GM12878 (cell line): ENCODE measurements around the gene PLB1. TPM values are rescaled to one million over a fixed set of nuclear protein-coding genes. Genes with fewer than 3 reads are reported as not detected.

ENCODE experiments used
- ATAC-seq: fragments of 200-7000 bp; cut with Tn5 transposase; 3 replicates; pipeline ENCODE4 v1.9.1; 2020; ENCODE audit warnings: mild to moderate bottlenecking, moderate library complexity
- BruUV-seq: library from RNA; stranded (reverse); fragments of 400-500 nt; replicated peaks from 2 replicates; lab custom pipeline; 2021; lab: Mats Ljungman, UMichigan
- CTCF ChIA-PET: fragments of 300-600 bp; sonication (Branson Sonifier 250); formaldehyde crosslinking; extraction: SDS; loops from one replicate; lab custom pipeline; 2021; ENCODE audit warnings: inconsistent platforms; lab: Yijun Ruan, JAX
- POLR2A ChIA-PET: fragments of 350-600 bp; formaldehyde crosslinking; extraction: SDS; loops from one replicate; lab custom pipeline; 2021; ENCODE audit warnings: inconsistent platforms; lab: Charles Lee
- RAD21 ChIA-PET: fragments of 300-600 bp; sonication (Branson Sonifier 250); formaldehyde crosslinking; loops from one replicate; lab custom pipeline; 2023; ENCODE audit warnings: antibody characterized with exemption; ENCODE audit not compliant: unreplicated experiment; lab: Charles Lee
- SMC1A ChIA-PET: fragments of 300-600 bp; sonication (Branson Sonifier 250); formaldehyde crosslinking; loops from one replicate; lab custom pipeline; 2023; ENCODE audit not compliant: unreplicated experiment, uncharacterized antibody; lab: Charles Lee
- DNase-seq: peaks from one replicate; pipeline ENCODE4 v3.0.0-alpha.2; 2011; ENCODE audit warnings: low read depth, low spot score
- FAIRE-seq: peaks from 3 replicates; lab custom pipeline; 2011; peaks lifted over from hg19 to GRCh38; lab: Jason Lieb, UNC
- H2AFZ ChIP-seq: 2 replicates; pipeline ENCODE4 v1.6.0; 2011; ENCODE audit warnings: low read depth, low read length, control low read depth; ENCODE audit not compliant: control insufficient read depth
- H3K27ac ChIP-seq: 2 replicates; pipeline ENCODE4 v1.5.1; 2011; ENCODE audit warnings: control low read depth; ENCODE audit not compliant: control insufficient read depth, insufficient read depth
- H3K27me3 ChIP-seq, 2 experiments: replicated peaks in 1 of 2; 2 replicates each; pipeline versions ENCODE4 v1.6.0 to v1.6.1; 2011; ENCODE audit warnings: low read length in 1 of 2; ENCODE audit not compliant: control insufficient read depth in 2 of 2, insufficient read depth in 2 of 2
- H3K36me3 ChIP-seq, 2 experiments: 2 replicates each; pipeline ENCODE4 v1.5.1; 2011; ENCODE audit warnings: low read length in 1 of 2; ENCODE audit not compliant: control insufficient read depth in 2 of 2, insufficient read depth in 2 of 2
- H3K4me1 ChIP-seq: 2 replicates; pipeline ENCODE4 v1.6.1; 2011; ENCODE audit warnings: mild to moderate bottlenecking, low read length, moderate library complexity, mixed read lengths; ENCODE audit not compliant: control insufficient read depth, insufficient read depth
- H3K4me2 ChIP-seq: 2 replicates; pipeline ENCODE4 v1.6.0; 2011; ENCODE audit warnings: control low read depth; ENCODE audit not compliant: control insufficient read depth, insufficient read depth
- H3K4me3 ChIP-seq: fragments of 200-600 bp; sonication (generic); 2 replicates; pipeline ENCODE4 v1.5.1; 2016
- H3K79me2 ChIP-seq: 2 replicates; pipeline ENCODE4 v1.6.0; 2011; ENCODE audit warnings: low read length; ENCODE audit not compliant: control insufficient read depth, insufficient read depth
- H3K9ac ChIP-seq: 2 replicates; pipeline ENCODE4 v1.8.0; 2011; ENCODE audit warnings: low read length, control low read depth, mixed read lengths; ENCODE audit not compliant: control insufficient read depth, insufficient read depth
- H3K9me3 ChIP-seq: replicated peaks from 3 replicates; pipeline ENCODE4 v1.5.1; 2011; ENCODE audit warnings: mild to moderate bottlenecking, low read length; ENCODE audit not compliant: control insufficient read depth, insufficient read depth
- H4K20me1 ChIP-seq: 2 replicates; pipeline ENCODE4 v1.6.0; 2011; ENCODE audit not compliant: control insufficient read depth, insufficient read depth
- ATF2 ChIP-seq: IDR thresholded peaks from 2 replicates; pipeline ENCODE4 v1.6.1; 2012; ENCODE audit warnings: low read length, inconsistent platforms
- BCL3 ChIP-seq: IDR thresholded peaks from 2 replicates; pipeline ENCODE4 v1.6.1; 2011; ENCODE audit warnings: borderline replicate concordance, low read depth, mild to moderate bottlenecking, moderate library complexity, low read length; ENCODE audit not compliant: insufficient read depth, poor library complexity, severe bottlenecking
- BCLAF1 ChIP-seq: fragments of 450-650 bp; IDR thresholded peaks from 2 replicates; pipeline ENCODE4 v1.6.1; 2017; ENCODE audit warnings: antibody characterized with exemption, mild to moderate bottlenecking, moderate library complexity
- CHD2 ChIP-seq: IDR thresholded peaks from 2 replicates; pipeline ENCODE4 v1.6.1; 2011; ENCODE audit warnings: low read depth, low read length, improper control_type of control experiment, borderline replicate concordance
- CREM ChIP-seq: IDR thresholded peaks from 2 replicates; pipeline ENCODE4 v1.6.1; 2014; ENCODE audit warnings: antibody characterized with exemption, low read depth
- E4F1 ChIP-seq: fragments of 450-650 bp; IDR thresholded peaks from 2 replicates; pipeline ENCODE4 v1.6.1; 2018; ENCODE audit warnings: borderline replicate concordance, mild to moderate bottlenecking; ENCODE audit not compliant: partially characterized antibody
- FOXK2 ChIP-seq: fragments of 450-650 bp; IDR thresholded peaks from 2 replicates; pipeline ENCODE4 v1.6.1; 2017; ENCODE audit warnings: mild to moderate bottlenecking, moderate library complexity
- IRF4 ChIP-seq: IDR thresholded peaks from 2 replicates; pipeline ENCODE4 v1.6.1; 2011; ENCODE audit warnings: low read depth, low read length
- JUND ChIP-seq: IDR thresholded peaks from 2 replicates; pipeline ENCODE4 v1.6.1; 2012; ENCODE audit warnings: low read depth, mild to moderate bottlenecking, low read length, improper control_type of control experiment, moderate library complexity
- MTA3 ChIP-seq: IDR thresholded peaks from 2 replicates; pipeline ENCODE4 v1.6.1; 2012; ENCODE audit warnings: low read length, inconsistent platforms, borderline replicate concordance
- PAX5 ChIP-seq: IDR thresholded peaks from 2 replicates; pipeline ENCODE4 v1.6.1; 2011; ENCODE audit warnings: low read depth, low read length, borderline replicate concordance
- RFX5 ChIP-seq: IDR thresholded peaks from 2 replicates; pipeline ENCODE4 v1.6.1; 2011; ENCODE audit warnings: low read depth, low read length, improper control_type of control experiment
- SIX5 ChIP-seq: IDR thresholded peaks from 2 replicates; pipeline ENCODE4 v1.6.1; 2011; ENCODE audit warnings: mild to moderate bottlenecking, low read depth, low read length, moderate library complexity; ENCODE audit not compliant: severe bottlenecking
- SP1 ChIP-seq: IDR thresholded peaks from one replicate; pipeline ENCODE4 v1.6.1; 2011; ENCODE audit warnings: low read depth, low read length
- TAF1 ChIP-seq: IDR thresholded peaks from 2 replicates; pipeline ENCODE4 v1.6.1; 2011; ENCODE audit warnings: mild to moderate bottlenecking, low read depth, low read length, borderline replicate concordance
- WGBS: methylation state at CpG from one replicate; pipeline ENCODE4 v1.1.6; 2016; ENCODE audit warnings: low lambda C conversion rate; ENCODE audit not compliant: insufficient replicate concordance, insufficient coverage; ENCODE audit errors: missing lambda C conversion rate; 5-methylcytosine and 5-hydroxymethylcytosine counted together
- in situ Hi-C: fragments of 300-500 bp; cut with MboI; formaldehyde crosslinking; loops from 9 replicates; pipeline ENCODE4 v1.14.3; 2018; ENCODE audit warnings: mixed read lengths
- intact Hi-C: fragments of 100-400 bp; cut with micrococcal nuclease; formaldehyde crosslinking; loops from one replicate; pipeline ENCODE4 v1.14.2; 2022; ENCODE audit not compliant: unreplicated experiment
- polyA plus RNA-seq, 11 experiments: library from polyadenylated mRNA; depleted of rRNA in 4 of 11; unstranded in 6 of 11; stranded (reverse) in 5 of 11; fragments of >200 nt; fragmentation: Nextera tagmentation in 4 of 11; fragmentation: Illumina TruSeq in 1 of 11; extraction: Ambion mirVana in 4 of 11; extraction: Trizol in 1 of 11; gene quantifications; 1 replicate in 1 of 11; 2 replicates in 10 of 11; pipeline versions ENCODE4 v1.2.1 to v1.2.3, GENCODE V29; 2011 to 2016; ENCODE audit warnings: inconsistent platforms in 2 of 11, missing spikeins in 2 of 11, low read depth in 1 of 11
- total RNA-seq, 4 experiments: library from RNA; depleted of rRNA in 3 of 4; stranded (reverse); fragments of >200 nt in 3 of 4; fragmentation: Illumina TruSeq in 1 of 4; extraction: Trizol in 1 of 4; gene quantifications; 2 replicates each; pipeline versions ENCODE4 v1.2.1 to v1.2.3, GENCODE V29; 2013 to 2021

The PLB1 gene
- total and polyA plus RNA-seq, 10 of the 15 experiments (the other 5 are each of a cell fraction or from before 2014, with no cell fraction given), result 0.03 to 0.49 (median 0.28) TPM

- TF ChIP-seq BCLAF1, result no peak
- TF ChIP-seq SP1, result no peak
- no peak for TF ChIP-seq JUND
- TF ChIP-seq PAX5, result no peak
- TF ChIP-seq ATF2, result no peak
- TF ChIP-seq TAF1, result no peak
- TF ChIP-seq RFX5, result no peak
These were observed 15.3 kb upstream of the PLB1 start (continued) for GRCh38 chr2:28480403-28481049.

GRCh38 chr2:28481905-28482304 is 14.0 kb upstream of the PLB1 start:
- Histone ChIP-seq H3K27ac (no peak overlapping the region), H2AFZ (no peak overlapping the region), H3K9me3 (no peaks in the 10 kb centered on the region), H3K36me3 (no peaks in the 10 kb centered on the region), H3K9ac (no peak overlapping the region), H3K4me2 (no peak overlapping the region), H3K79me2 (no peaks in the 10 kb centered on the region), H4K20me1 (no peaks in the 10 kb centered on the region), H3K4me3 (no peak overlapping the region), H3K4me1 (peaks cover 7% of the 10 kb centered on the region), H3K27me3 (peaks cover 0 to 2% of the 10 kb centered on the region in 2 experiments; a peak in 2 of 4 replicates)
- ATAC-seq (no peak), DNase-seq (no peak), FAIRE-seq (no peak)
- SMC1A ChIA-PET, result no interaction called here
- BruUV-seq, result no TSS peak
- intact Hi-C loops, result no loop called here
- in situ Hi-C loops, result no loop called here
- POLR2A ChIA-PET, result no interaction called here
- 59% methylated on average over 4 of the region's 4 CpGs for WGBS
- RAD21 ChIA-PET, result no interaction called here
- CTCF ChIA-PET, result interaction anchor here (0.5 kb wide), 1 partner anchor 21 kb away, joined by 4 read pairs; no protein-coding TSS in a partner anchor
- TF ChIP-seq CHD2 (no peak), FOXK2 (no peak), IRF4 (no peak), SIX5 (no peak), BCL3 (no peak), CREM (no peak), E4F1 (no peak), MTA3 (no peak), PAX5 (no peak)
